ENCODE results near the gene WFDC2.

WFDC2 gene

GRCh38 chr20:45518282-45518681, 48.7 kb downstream of the WFDC2 start:
- TF ChIP-seq GATA1 (IDR thresholded peaks at IDR 0.05; ENCODE audit: low read depth, low read length), result no peak
- no peak for TF ChIP-seq POLR2A (IDR thresholded peaks at IDR 0.05; ENCODE audit: low read length)
- no peak for DNase-seq

GRCh38 chr20:45523821-45524220, 54.3 kb downstream of the WFDC2 start:
- no peak for DNase-seq
- TF ChIP-seq POLR2A (IDR thresholded peaks at IDR 0.05; ENCODE audit: low read length) (no peak), GATA1 (IDR thresholded peaks at IDR 0.05; ENCODE audit: low read depth, low read length) (no peak)

GRCh38 chr20:45527294-45527693, 57.7 kb downstream of the WFDC2 start:
- TF ChIP-seq GATA1 (IDR thresholded peaks at IDR 0.05; ENCODE audit: low read depth, low read length) (no peak), POLR2A (IDR thresholded peaks at IDR 0.05; ENCODE audit: low read length) (no peak)

More at GRCh38 chr20:45527294-45527693, 57.7 kb downstream of the WFDC2 start:
- no peak for DNase-seq
